Stimulated activated CD8-positive, alpha-beta memory T cell treated with anti-CD3 and anti-CD28 coated beads, Interleukin-7, amount 100 ng/mL, for 48 hours (primary cell): ENCODE measurements around the gene ADARB2.
"Not testable (repeated sequence)": the region's sequence is repeated elsewhere in the genome, so short reads cannot be mapped to it uniquely, and the experiment has no call there.

Experiments
- DNase-seq, 2 donors: peaks; one replicate each; pipeline ENCODE4 v3.0.0-alpha.2; 2020; ENCODE audit warnings: low read depth in 1 of 2; ENCODE audit errors: extremely low read depth in 1 of 2

Gene ADARB2

DNA sequence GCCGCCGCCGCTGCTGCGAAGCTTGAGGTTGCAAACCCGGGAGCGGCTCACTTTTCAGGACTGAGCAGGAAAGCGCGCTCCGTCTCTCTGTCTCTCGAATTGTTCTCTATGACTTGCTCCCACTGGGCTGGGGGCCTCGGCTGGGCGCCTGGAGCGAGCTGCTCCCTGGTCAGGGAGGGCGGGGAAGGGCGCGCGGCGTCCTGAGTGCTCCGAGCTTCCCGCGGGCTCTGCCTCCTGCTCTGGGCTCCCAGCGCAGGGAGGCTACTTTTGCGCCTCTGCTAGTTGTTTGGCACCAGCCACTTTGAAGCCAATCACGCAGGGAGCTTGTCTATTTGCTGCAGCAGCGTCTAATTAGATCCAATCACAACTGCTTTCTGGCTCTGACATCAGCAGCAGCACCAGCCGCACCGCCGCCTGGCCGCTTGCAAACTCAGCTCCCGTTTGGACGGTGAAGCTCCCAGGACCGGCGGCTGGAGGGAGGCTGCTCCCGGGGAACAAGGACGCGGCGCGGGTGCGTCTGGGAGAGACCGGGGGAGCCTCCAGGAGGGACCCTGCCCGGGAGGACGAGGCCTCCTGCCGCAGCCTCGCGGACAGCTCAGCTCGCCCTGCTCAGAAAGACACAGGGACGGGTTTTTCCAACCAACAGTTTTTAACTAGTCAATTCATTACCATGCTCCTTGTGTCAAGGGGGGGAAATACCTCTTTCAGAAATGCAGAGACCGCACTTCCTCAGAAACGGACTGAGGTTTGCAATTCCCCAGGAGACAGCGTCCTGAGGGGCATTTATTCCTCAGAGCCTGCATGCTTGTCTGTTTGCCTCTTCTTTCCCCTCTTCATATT lies at the start of gene ADARB2:
TSS of gene ADARB2 (minus strand) at position 304 of the 840 bp plus-strand sequence.
- no peak for DNase-seq

DNA sequence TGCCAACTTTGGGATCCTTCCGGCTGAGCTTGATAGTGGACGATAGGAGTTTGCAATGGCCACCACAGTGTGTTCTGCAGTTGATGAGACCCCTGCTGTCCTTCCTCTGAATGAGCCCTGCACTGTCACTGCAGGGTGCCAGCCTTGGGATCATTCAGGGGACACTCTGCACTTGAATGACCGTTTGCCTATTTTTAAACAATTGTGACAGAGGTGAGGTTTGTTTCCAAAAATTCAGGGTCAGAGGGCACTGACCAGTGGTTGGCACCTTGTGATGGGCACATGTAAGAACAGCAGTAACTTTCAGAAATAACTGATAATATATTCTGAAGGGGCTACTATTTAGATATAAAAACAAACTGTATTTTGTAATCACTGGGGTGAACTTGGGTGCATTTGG lies 48.5 kb upstream of the ADARB2 start:
- no peak for DNase-seq

DNA sequence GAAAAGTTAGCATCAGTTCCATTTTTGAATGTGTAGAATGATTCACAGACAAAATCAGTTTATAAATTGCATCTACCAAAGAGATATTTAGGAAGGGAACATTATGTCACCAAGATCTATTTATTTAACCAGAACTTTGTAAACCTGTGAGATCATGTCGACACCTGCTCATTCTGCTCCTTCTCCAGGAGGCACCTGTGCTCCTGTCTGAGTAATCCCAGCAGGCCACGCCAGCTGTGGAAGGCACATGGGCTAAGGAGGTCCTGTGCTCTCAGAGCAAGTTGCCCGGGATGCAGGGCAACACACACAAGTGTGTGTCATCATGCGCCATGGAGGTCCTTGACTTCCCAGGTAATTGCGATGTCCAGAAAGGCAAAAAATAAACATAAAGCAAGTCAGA lies 45.5 kb upstream of the ADARB2 start:
- no peak for DNase-seq

DNA sequence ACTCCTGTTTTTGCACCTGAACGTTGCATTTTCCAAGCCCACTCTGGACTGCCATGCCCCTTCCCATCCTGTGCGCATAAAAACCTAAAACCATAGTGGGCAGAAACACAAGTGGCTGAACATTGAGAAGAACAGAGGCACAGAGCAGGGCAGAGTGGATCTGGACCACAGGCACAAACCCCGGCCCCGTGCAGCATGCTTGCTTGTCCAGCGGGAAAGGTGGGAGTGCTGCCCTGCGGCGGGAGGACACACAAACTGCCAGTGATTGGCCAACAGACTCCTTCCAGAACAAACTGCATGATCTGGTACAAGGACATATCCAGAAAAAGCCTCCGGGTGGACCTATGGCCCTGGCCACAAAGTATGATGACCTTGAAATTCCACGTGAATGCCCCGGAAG lies 42.5 kb upstream of the ADARB2 start:
- DNase-seq, result no peak

DNA sequence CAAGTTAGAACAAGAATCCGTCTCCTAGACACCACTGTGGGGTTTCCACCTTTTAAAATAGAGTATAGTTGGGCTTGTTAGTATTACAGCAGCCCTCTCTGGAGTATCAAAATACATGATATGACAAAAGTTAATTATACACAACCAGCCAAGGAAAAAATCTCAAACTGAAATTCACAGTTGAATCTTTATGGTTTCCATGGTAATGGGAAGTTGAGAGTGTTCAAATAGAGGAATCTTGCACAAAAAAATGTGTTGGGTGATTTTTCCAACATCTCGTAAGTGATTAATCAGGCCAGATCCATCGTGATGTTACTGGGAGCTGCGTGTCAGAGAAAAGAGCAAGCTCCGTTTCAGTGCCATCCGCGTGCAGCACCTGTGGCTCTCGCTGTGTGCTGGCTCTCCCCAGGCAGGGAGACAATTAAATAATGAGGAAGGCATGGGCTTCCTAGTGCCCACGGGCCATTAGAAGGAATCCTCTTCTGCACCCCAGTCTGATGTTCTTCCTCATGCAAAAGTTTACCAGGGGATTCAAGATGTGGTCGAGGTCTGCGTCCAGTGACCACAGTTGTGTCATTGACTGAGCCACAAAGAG lies 41.1 kb upstream of the ADARB2 start:
- DNase-seq, result no peak

DNA sequence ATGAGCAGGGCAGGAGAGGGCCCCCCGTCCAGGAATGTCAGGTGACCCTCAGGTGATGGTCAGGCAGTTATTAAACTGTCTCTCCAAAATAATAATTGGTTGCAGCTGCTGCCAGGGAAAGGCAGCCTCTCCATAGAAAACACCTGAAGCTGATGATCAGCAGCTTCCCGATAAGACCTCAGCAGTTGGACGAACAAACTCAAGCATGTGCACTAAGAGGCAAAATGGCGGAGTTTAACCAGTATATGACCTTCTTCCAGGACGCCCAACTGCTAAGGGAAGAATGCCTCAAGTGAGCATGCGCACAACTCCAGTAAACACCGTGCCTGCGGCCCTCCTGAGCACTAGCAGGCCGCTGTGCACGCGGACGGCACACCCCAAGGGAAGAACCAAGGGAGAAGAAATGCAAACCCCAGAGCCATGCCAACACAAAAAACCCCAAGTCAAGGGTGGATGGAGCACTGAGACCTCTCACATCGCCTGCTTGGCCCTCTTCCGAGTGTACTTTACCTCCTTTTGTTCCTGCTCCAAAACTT lies 38.9 kb upstream of the ADARB2 start:
- DNase-seq, result no peak

DNA sequence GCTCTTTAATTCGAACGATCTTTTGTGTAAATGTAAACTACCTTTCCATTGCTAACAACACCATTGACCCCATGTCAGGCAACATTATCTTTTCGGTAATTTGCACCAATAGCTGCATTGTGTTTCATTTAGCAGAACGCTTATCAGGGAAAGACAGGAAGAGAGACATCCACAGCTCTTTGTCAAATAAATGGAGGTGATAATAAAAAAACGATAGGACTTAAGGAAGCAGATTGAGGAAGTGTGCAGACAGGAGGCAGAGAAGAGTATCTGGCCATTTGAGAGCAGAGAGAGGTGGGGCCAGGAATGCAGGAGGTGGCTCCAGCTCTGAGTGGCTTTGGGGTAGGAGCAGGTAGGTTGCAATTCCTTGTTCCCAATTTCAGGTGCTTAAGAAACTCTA lies 37.5 kb upstream of the ADARB2 start:
- no peak for DNase-seq

DNA sequence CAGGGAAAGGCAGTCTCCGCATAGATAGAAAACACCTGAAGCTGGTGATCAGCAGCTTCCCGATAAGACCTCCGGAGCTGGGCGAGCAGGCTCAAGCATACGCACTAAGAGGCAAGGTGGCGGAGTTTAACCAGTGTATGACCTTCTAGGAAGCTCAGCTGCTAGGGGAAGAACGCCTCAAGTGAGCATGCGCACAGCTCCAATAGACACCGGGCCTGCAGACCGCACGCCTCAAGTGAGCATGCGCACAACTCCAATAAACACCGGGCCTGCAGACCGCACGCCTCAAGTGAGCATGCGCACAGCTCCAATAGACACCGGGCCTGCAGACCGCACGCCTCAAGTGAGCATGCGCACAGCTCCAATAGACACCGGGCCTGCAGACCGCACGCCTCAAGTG lies 35.9 kb upstream of the ADARB2 start:
- not testable (repeated sequence) for DNase-seq

DNA sequence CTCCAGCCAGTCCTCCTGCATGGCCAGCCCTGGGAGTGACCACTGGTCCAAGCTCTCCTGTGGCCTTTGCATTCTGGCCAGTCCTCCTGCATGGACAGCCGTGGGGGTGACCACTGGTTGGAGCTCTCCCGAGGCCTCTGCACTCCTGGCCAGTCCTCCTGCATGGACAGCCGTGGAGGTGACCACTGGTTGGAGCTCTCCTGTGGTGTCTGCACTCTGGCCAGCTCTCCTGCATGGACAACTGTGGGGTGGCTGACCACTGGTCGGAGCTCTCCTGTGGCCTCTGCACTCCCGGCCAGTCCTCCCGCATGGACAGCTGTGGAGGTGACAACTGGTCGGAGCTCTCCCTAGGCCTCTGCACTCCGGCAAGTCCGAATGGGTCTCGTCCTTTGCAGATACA lies 28.7 kb upstream of the ADARB2 start:
- DNase-seq, result no peak

DNA sequence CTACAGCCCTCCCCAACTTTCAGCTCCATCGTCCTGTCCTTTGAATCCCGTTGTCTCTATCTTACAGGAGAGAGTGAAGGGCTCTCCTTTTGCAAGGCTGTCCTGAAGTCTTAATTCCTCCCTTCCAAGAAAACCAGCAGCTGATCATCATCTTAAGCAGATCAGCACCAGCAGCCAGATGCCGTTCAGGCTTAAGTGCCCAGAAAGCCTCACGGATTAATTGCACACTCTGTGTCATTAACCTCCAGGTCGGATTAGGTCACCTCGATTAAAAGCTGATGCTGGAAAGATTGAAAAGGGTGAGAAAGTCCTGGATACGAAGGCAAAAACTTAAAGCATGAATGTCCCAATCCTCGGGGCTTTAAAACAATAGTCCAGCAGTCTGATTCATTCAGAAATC lies 24.8 kb upstream of the ADARB2 start:
- no peak for DNase-seq

DNA sequence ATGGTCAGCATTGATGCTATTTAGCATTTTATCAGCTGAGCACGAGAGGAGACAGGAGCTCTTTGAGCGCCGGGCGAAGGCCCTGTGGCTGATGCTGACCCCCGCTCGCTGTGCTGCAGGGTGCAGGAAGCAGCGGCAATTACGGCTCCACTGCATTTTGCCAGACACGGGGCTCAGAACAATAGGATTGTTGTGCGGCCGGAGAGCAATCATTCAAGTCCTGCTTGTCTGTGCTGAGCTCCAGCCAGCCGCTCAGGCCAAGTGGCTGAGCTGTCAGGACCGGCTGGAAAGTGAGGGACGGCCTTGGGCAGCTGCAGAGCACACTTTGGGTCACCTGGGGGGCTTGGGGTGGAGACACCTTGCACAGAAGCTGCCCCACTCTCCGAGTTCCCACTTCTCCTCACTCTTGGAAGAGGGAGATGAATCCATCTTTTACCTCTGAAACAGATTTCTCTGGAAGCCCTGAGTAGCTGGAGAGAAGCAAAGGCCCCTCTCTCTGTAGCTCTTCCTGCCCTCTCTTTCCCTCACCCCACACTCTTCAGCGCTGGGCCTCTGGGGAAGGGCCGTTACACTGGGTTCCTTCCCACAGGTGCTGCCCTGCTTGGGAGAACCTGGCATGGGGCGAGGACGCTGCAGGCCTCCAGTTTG lies 17.3 kb upstream of the ADARB2 start:
- no peak for DNase-seq

DNA sequence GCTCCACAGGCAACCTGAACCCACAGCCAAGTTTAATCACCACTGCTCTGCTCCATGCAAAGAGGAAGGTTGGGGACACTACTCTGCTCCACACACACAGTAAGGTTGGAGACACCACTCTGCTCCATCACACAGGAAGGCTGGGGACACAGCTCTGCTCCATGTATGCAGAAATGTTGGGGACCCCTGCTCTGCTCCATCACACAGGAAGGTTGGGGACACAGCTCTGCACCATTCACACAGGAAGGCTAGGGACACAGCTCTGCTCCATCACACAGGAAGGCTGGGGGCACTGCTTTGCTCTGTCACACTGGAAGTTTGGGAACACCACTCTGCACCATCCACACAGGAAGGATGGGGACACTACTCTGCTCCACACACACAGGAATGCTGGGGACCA lies 14.8 kb upstream of the ADARB2 start:
- DNase-seq, result no peak

DNA sequence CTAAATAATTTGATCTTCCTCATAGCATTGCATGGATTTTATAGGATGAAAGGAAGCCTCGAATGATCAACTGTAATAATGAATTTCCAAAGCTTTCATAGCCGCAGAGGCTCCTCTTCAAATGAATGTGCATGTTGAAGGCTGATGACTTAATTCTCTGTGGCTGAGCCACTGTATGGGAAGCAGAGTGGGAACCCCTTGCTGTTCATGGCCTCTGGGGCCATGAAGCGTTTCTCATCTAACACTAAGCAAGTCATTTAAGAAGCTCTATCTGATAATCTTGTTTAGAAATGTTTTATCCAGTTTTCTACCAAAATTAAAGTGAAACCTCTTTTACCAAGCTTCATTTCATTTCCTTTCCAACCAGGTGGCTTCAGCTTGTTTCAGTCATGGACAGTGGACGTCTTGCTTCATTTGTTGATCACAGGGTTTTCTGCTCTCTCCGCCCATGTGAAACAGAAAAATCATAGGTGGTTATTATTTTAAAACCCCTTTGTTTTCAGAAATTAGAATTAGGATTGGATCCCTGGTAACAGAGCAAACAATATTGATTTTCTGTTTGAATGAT lies 10.3 kb upstream of the ADARB2 start:
- no peak for DNase-seq

DNA sequence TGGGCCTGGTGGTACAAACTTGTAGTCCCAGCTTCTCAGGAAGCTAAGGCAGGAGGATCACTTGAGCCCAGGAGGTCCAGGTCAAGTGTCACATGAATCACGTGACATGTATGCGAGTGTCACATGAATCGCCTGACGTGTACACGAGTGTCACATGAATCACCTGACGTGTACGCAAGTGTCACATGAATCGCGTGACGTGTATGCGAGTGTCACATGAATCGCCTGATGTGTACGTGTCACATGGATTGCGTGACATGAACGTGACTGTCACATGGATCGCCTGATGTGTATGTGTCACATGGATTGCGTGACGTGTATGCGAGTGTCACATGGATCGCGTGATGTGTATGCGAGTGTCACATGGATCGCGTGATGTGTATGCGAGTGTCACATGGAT lies 9.5 kb upstream of the ADARB2 start:
- DNase-seq, result no peak

DNA sequence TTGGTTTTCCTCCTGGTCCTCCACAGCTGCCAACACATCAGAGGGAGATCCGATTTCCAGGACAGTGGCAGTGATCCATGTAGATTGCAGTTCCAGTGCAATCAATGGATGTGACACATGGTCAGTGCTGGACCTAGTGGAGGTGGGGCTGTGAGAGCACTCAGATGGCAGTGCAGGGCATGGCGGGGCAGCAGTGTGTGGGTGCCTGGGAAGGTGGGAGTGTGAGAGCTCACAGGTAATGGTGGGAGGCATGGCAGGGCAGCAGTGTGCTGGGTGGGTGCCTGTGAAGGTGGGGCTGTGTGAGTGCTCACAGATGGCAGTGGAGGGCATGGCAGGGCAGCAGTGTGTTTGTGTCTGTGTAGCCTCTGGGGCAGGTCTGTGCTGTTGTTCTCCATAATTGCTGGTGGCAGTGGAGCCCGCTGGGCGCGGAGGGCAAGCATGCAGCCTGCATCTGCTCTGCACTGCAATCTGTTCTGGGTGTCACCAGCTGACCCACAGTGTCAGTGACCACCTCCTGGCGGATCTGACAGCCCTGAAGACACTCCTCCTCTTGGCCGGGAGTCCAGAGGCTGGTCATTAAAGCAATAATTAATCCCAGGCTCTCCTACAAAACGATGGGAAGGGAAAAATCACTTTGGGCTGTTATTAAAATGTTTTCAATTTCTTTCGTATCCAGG lies 8.6 kb upstream of the ADARB2 start:
- no peak for DNase-seq

DNA sequence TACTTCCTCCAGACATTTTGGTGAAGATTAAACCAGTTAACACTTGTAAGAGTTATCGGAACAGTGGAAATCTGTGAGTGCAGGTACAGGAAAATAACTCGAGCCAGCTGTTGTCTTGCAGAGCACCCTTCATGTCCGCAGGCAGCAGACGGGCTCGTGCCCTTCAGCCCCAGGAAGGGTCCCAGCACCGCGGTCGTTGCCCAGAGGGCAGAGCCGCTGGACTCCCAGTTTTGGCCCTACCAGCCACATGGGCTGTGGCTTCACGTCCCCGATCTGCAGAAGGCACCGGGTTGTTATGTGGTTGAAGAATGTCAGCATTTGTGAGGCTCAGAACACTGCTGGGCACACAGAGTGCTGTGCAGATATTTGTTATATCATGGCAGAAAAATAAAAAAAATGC lies 7.2 kb upstream of the ADARB2 start:
- DNase-seq, result no peak

DNA sequence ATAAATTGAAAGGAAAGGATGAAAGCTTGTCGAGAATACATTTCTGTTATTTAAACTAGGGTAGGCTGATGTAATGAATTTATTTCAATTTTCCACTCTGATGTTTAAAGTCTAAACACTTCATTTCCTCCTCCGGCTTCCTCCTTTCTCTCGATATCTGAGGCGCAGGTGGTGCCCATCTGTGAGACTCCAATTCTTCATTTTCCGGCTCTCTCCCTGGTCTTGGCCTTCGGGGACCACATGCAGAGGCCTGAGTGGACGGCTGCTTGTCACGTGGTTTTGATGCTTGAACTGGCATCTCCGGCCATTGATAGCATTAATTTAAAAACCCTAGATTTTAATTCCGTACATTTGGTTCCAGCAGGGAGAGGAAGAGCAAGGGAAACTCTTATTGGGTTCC lies 5.8 kb upstream of the ADARB2 start:
- no peak for DNase-seq

DNA sequence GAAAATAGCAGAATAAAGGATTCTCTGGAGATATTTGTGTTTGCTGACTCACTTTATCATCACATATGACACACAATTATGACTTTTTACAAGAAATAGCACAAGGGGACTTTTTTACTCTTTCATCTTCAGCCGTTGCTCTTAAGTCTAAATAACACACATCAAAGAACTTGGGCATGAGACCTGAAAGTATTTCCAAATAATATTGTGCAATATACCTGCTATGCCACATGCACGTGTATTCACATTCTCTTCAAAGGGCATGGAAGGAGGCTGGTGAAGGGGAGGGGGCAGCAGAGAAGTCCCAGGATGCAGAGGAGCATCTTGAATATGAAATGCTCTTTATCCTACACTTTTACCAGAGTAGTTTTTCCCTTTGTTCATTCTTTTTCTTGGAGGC lies 4.1 kb upstream of the ADARB2 start:
- no peak for DNase-seq

DNA sequence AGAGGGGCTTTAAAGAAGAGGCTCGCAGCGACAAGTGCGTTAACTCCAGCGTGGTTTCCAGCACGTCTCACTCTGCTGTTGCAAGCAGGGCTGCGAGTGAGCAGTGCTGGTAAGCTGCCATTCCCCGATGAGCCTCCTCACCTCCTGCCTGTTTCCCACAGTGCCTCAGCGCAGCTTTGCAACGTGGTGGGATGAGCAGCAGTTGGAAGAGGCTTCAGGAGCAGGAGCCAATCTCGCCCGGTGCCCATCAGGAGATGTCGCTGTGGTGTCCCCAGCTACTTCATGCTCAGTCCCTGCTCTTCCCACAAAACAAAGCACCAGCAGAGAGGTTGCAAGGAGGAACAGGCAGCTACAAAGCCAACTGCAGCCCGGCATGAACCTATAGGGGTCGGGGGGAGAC lies 2.4 kb upstream of the ADARB2 start:
- DNase-seq, result no peak

DNA sequence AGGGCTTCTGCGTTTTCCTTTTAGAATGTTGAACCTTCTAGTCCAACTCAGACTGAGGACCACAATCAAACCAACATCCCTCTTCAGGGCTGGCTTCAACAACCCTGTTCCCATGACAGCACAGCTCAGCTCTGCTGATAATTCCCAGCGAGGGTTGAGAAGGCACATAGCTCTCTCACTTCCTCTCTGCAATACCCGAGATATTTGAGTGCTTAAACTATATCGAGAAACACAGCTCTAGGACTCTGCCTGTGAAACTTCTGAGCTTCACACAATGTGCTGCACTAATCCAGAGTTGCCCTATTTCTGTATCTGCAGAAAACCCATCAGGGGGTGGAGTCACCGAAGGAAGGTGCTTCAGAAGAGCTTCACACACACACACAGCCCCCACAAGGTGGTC lies 1.6 kb upstream of the ADARB2 start:
- DNase-seq, result no peak

DNA sequence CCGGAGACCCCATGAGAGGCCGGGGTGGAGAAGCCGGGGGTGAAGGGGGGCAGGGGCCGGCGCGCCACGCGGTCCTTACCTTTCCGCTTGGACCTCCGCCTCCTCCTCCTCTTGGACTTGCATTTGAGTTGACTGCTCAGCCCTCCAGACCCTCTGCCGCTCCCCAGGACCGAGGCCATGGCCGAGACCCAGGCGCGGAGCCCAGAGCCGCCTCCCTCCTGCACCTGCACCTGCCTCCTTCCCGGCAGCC lies 428 bp downstream of the ADARB2 start:
- no peak for DNase-seq
